ENCODE results near the gene RASD1.

RASD1 gene

DNA sequence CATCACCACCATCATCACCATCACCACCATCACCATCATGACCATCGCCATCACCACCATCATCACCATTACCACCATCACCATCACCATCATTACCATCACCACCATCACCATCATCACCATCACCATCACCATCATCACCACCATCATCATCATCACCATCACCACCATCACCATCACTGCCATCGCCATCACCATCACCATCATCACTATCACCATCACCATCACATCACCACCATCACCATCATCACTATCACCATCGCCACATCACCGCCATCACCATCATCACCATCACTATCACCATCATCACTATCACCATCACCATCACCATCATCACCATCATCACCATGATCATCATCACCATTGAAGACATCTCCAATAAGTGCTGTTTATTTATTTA, 36.2 kb downstream of the RASD1 start:
- TF ChIP-seq, protein P1, sequence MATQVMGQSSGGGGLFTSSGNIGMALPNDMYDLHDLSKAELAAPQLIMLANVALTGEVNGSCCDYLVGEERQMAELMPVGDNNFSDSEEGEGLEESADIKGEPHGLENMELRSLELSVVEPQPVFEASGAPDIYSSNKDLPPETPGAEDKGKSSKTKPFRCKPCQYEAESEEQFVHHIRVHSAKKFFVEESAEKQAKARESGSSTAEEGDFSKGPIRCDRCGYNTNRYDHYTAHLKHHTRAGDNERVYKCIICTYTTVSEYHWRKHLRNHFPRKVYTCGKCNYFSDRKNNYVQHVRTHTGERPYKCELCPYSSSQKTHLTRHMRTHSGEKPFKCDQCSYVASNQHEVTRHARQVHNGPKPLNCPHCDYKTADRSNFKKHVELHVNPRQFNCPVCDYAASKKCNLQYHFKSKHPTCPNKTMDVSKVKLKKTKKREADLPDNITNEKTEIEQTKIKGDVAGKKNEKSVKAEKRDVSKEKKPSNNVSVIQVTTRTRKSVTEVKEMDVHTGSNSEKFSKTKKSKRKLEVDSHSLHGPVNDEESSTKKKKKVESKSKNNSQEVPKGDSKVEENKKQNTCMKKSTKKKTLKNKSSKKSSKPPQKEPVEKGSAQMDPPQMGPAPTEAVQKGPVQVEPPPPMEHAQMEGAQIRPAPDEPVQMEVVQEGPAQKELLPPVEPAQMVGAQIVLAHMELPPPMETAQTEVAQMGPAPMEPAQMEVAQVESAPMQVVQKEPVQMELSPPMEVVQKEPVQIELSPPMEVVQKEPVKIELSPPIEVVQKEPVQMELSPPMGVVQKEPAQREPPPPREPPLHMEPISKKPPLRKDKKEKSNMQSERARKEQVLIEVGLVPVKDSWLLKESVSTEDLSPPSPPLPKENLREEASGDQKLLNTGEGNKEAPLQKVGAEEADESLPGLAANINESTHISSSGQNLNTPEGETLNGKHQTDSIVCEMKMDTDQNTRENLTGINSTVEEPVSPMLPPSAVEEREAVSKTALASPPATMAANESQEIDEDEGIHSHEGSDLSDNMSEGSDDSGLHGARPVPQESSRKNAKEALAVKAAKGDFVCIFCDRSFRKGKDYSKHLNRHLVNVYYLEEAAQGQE (IDR thresholded peaks at IDR 0.05; ENCODE audit: insufficient read depth in 1 of 2, low read depth in 2 of 2, low read length in 2 of 2) = no peak
- TF ChIP-seq POLR2AphosphoS5 (IDR thresholded peaks at IDR 0.05; ENCODE audit: low read depth, low read length) = no peak
- no peak for TF ChIP-seq FOXP2 (optimal IDR thresholded peaks at IDR 0.05; ENCODE audit: borderline replicate concordance, extremely low read depth, extremely low read length, insufficient read depth)
- TF ChIP-seq TAF1 (IDR thresholded peaks at IDR 0.05; ENCODE audit: borderline replicate concordance, insufficient read depth, low read length) = no peak
- no peak for TF ChIP-seq SIN3A (IDR thresholded peaks at IDR 0.05; ENCODE audit: borderline replicate concordance, insufficient read depth, low read length)

DNA sequence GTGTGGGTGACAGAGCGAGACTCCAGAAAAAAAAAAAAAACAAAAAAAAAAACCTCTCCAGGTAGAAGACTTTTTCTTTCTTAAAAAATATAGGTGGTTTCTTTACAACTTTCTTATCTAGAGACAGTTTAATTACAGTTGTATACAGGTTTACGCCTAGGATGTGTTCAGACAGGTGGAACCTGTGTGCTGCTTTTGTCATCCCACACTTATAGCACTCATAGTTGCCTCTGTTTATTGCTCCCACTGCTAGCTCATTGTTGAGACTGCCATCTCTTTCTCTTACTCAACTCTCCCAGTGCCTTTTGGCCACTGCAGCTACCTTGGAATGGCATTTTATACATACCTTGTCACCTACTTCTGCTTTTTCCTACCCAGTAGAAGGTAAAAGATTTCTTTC, 38.5 kb downstream of the RASD1 start:
- TF ChIP-seq, protein P1 (IDR thresholded peaks at IDR 0.05; ENCODE audit: insufficient read depth in 1 of 2, low read depth in 2 of 2, low read length in 2 of 2) = no peak
- no peak for TF ChIP-seq FOXP2 (optimal IDR thresholded peaks at IDR 0.05; ENCODE audit: borderline replicate concordance, extremely low read depth, extremely low read length, insufficient read depth)
- TF ChIP-seq POLR2AphosphoS5 (IDR thresholded peaks at IDR 0.05; ENCODE audit: low read depth, low read length) = no peak
- no peak for TF ChIP-seq SIN3A (IDR thresholded peaks at IDR 0.05; ENCODE audit: borderline replicate concordance, insufficient read depth, low read length)
- no peak for TF ChIP-seq TAF1 (IDR thresholded peaks at IDR 0.05; ENCODE audit: borderline replicate concordance, insufficient read depth, low read length)

DNA sequence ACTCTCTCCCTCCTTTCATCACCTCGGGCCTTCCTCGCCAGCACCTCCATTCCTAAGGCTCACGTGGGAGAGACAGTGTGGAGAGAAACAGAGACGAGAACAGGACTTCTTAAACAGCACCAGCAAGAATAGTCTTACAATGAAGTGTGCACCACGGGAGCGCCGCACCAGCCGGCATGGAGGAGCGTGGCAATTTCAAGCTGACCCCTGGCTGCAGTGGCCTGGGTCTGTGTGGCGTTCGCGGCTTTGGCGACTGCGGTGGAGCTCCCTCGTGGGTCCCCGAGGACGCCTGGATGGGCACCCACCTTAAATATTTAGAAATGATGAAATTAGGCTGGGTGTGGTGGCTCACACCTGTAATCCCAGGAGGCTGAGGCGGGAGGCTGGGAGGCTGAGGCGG, 39.9 kb downstream of the RASD1 start:
- TF ChIP-seq FOXP2 (optimal IDR thresholded peaks at IDR 0.05; ENCODE audit: borderline replicate concordance, extremely low read depth, extremely low read length, insufficient read depth) = no peak
- TF ChIP-seq POLR2AphosphoS5 (IDR thresholded peaks at IDR 0.05; ENCODE audit: low read depth, low read length) = no peak
- no peak for TF ChIP-seq TAF1 (IDR thresholded peaks at IDR 0.05; ENCODE audit: borderline replicate concordance, insufficient read depth, low read length)
- TF ChIP-seq SIN3A (IDR thresholded peaks at IDR 0.05; ENCODE audit: borderline replicate concordance, insufficient read depth, low read length) = no peak
- TF ChIP-seq, protein P1 (IDR thresholded peaks at IDR 0.05; ENCODE audit: insufficient read depth in 1 of 2, low read depth in 2 of 2, low read length in 2 of 2) = no peak

DNA sequence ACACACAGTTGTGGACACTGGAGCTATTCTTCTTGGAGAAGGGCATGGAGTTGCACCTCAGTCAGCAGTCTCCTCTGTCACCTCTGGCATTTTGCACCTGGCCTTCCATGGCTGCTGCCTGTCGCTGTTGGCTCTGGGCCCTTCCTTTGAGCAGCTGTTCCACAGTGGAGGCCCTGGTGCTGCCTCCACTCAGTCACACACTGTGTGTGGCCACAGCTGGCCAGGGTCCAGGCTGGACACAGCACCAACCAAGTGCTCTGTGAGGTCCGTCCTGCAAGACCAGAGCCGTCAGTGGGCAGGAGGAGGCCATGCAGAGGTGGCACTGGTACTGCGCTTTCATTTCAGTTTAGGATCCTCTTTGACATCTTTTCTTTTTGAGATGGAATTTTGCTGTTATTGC, 41.0 kb downstream of the RASD1 start:
- no peak for TF ChIP-seq POLR2AphosphoS5 (IDR thresholded peaks at IDR 0.05; ENCODE audit: low read depth, low read length)
- TF ChIP-seq, protein P1 (IDR thresholded peaks at IDR 0.05; ENCODE audit: insufficient read depth in 1 of 2, low read depth in 2 of 2, low read length in 2 of 2) = no peak
- TF ChIP-seq SIN3A (IDR thresholded peaks at IDR 0.05; ENCODE audit: borderline replicate concordance, insufficient read depth, low read length) = no peak
- no peak for TF ChIP-seq FOXP2 (optimal IDR thresholded peaks at IDR 0.05; ENCODE audit: borderline replicate concordance, extremely low read depth, extremely low read length, insufficient read depth)
- no peak for TF ChIP-seq TAF1 (IDR thresholded peaks at IDR 0.05; ENCODE audit: borderline replicate concordance, insufficient read depth, low read length)

DNA sequence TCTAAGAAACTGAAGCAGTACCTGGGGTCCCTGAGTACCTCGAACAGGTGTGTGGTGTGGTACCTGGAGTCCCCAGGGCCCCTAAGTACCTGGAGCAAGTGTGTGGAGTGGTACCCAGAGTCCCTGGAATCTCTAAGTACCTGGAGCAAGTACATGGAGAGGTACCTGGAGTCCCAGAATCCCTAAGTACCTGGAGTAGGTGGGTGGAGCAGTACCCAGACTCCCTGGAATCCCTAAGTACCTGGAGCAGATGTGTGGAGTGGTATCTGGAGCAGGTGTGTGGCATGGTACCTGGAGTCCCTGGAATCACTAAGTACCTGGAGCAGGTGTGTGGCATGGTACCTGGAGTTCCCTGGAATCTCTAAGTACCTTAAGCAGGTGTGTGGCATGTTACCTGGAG, 41.9 kb downstream of the RASD1 start:
- TF ChIP-seq, protein P1 (IDR thresholded peaks at IDR 0.05; ENCODE audit: insufficient read depth in 1 of 2, low read depth in 2 of 2, low read length in 2 of 2) = no peak
- TF ChIP-seq POLR2AphosphoS5 (IDR thresholded peaks at IDR 0.05; ENCODE audit: low read depth, low read length) (no peak), FOXP2 (optimal IDR thresholded peaks at IDR 0.05; ENCODE audit: borderline replicate concordance, extremely low read depth, extremely low read length, insufficient read depth) (no peak), TAF1 (IDR thresholded peaks at IDR 0.05; ENCODE audit: borderline replicate concordance, insufficient read depth, low read length) (no peak)
